Panc1 (cell line): ENCODE results near the gene SGCA. TPM values are rescaled to one million over a fixed set of nuclear protein-coding genes. Genes with fewer than 3 reads are reported as not detected.

Experiments
- ATAC-seq: fragments of 200-7000 bp; cut with Tn5 transposase; 2 replicates; pipeline ENCODE4 v1.9.1; 2020; ENCODE audit warnings: mild to moderate bottlenecking, moderate library complexity
- BruUV-seq: library from RNA; stranded (reverse); fragments of 400-500 nt; replicated peaks from 2 replicates; lab custom pipeline; 2021; lab: Mats Ljungman, UMichigan
- CTCF ChIA-PET: fragments of 300-600 bp; sonication (Branson Sonifier 250); formaldehyde crosslinking; loops from one replicate; lab custom pipeline; 2022; ENCODE audit warnings: antibody characterized with exemption; lab: Charles Lee
- POLR2A ChIA-PET: fragments of 300-600 bp; sonication (Branson Sonifier 250); formaldehyde crosslinking; loops from one replicate; lab custom pipeline; 2022; ENCODE audit warnings: antibody characterized with exemption; lab: Charles Lee
- DNase-seq: peaks from one replicate; pipeline ENCODE4 v3.0.0-alpha.2; 2010; ENCODE audit warnings: low read depth, low spot score
- H3K27ac ChIP-seq: 2 replicates; pipeline ENCODE4 v1.5.1; 2011; ENCODE audit warnings: mild to moderate bottlenecking, low read length, inconsistent platforms
- H3K27me3 ChIP-seq: fragments of 200-500 bp; sonication (Bioruptor generic); 2 replicates; pipeline ENCODE4 v1.6.0; 2014; ENCODE audit warnings: low read length, inconsistent platforms; ENCODE audit not compliant: control insufficient read depth, insufficient read depth
- H3K36me3 ChIP-seq: fragments of 200-500 bp; sonication (Bioruptor generic); 2 replicates; pipeline ENCODE4 v1.5.1; 2014; ENCODE audit warnings: inconsistent platforms, mild to moderate bottlenecking, low read length, moderate library complexity; ENCODE audit not compliant: control insufficient read depth, insufficient read depth
- H3K4me1 ChIP-seq: 2 replicates; pipeline ENCODE4 v1.5.1; 2011; ENCODE audit warnings: inconsistent platforms, mild to moderate bottlenecking, low read length, moderate library complexity; ENCODE audit not compliant: control insufficient read depth, insufficient read depth
- H3K4me3 ChIP-seq, 2 experiments: 2 replicates each; pipeline ENCODE4 v1.5.1; 2011 to 2012; ENCODE audit warnings: low read depth in 2 of 2, low read length in 2 of 2, mild to moderate bottlenecking in 2 of 2, inconsistent platforms in 1 of 2, moderate library complexity in 1 of 2
- H3K9me3 ChIP-seq: fragments of 200-500 bp; sonication (Bioruptor generic); 2 replicates; pipeline ENCODE4 v1.5.1; 2014; ENCODE audit warnings: low read depth, mild to moderate bottlenecking, inconsistent platforms, low read length, moderate library complexity; ENCODE audit not compliant: control insufficient read depth, insufficient read depth
- CTCF ChIP-seq: fragments of 450-650 bp; IDR thresholded peaks from 2 replicates; pipeline ENCODE4 v1.5.1; 2017; ENCODE audit warnings: mild to moderate bottlenecking
- POLR2AphosphoS5 ChIP-seq: IDR thresholded peaks from 2 replicates; pipeline ENCODE4 v1.6.1; 2012; ENCODE audit warnings: mild to moderate bottlenecking, low read depth, low read length, moderate library complexity
- REST ChIP-seq, 2 experiments: IDR thresholded peaks; 2 replicates each; pipeline ENCODE4 v1.6.1; 2011 to 2012; ENCODE audit warnings: low read depth in 2 of 2, control low read depth in 1 of 2, low read length in 1 of 2, mild to moderate bottlenecking in 1 of 2, moderate library complexity in 1 of 2; ENCODE audit not compliant: insufficient read depth in 1 of 2
- SIN3A ChIP-seq: IDR thresholded peaks from 2 replicates; pipeline ENCODE4 v1.6.1; 2012; ENCODE audit warnings: low read depth, mild to moderate bottlenecking, low read length, moderate library complexity, borderline replicate concordance; ENCODE audit not compliant: insufficient read depth
- TCF7L2 ChIP-seq: IDR thresholded peaks from 2 replicates; pipeline ENCODE4 v1.6.1; 2011; ENCODE audit warnings: mild to moderate bottlenecking, low read depth, low read length, inconsistent platforms
- in situ Hi-C: cut with HindIII; loops from 2 replicates; pipeline ENCODE4 v1.10.0; 2016; ENCODE audit warnings: low sequenced_read_pairs, low pct_unique_long_range_greater_than_20kb
- intact Hi-C: fragments of 100-400 bp; cut with micrococcal nuclease; formaldehyde crosslinking; loops from one replicate; pipeline ENCODE4 v1.10.0; 2022; ENCODE audit not compliant: unreplicated experiment
- total RNA-seq: library from RNA; stranded (reverse); gene quantifications from one replicate; pipeline ENCODE4 v1.2.1, GENCODE V29; 2021; ENCODE audit not compliant: unreplicated experiment

Gene SGCA
- total RNA-seq, 1 experiment from 2014 or later, result not detected

GRCh38 chr17:50120475-50121253 lies 45.1 kb upstream of the SGCA start:
- Histone ChIP-seq H3K36me3 (no peaks in the 10 kb centered on the region), H3K4me1 (peaks cover 6% of the 10 kb centered on the region; the same call in 1 of the 2 replicates), H3K4me3 (no peak overlapping the region), H3K27me3 (no peaks in the 10 kb centered on the region), H3K9me3 (no peaks in the 10 kb centered on the region), H3K27ac (no peak overlapping the region)
- intact Hi-C loops, result no loop called here
- in situ Hi-C loops, result no loop called here
- no peak for ATAC-seq
- ChIA-PET CTCF (no interaction called here), POLR2A (interaction anchor here (0.7 kb wide), 1 partner anchor 20 kb away, joined by 9 read pairs; no protein-coding TSS in a partner anchor)
- no peak for DNase-seq
- TF ChIP-seq REST (IDR thresholded peaks at IDR 0.05; ENCODE audit: insufficient read depth in 1 of 2, low read depth in 2 of 2, low read length in 1 of 2), result no peak
- no peak for TF ChIP-seq TCF7L2
- no peak for TF ChIP-seq POLR2AphosphoS5
- TF ChIP-seq SIN3A, result no peak
- TF ChIP-seq CTCF, result no peak
- no TSS peak for BruUV-seq

- no peak overlapping the region for H3K4me3 ChIP-seq
- ChIA-PET CTCF (interaction anchor here (0.7 kb wide), 1 partner anchor 8 kb away, joined by 3 read pairs; no protein-coding TSS in a partner anchor), POLR2A (interaction anchor here (0.5 to 0.8 kb wide), 3 partner anchors 8 to 175 kb away, joined by 3 to 7 read pairs (median 4); no protein-coding TSS in a partner anchor)
- TF ChIP-seq SIN3A (no peak), REST (IDR thresholded peaks at IDR 0.05; ENCODE audit: insufficient read depth in 1 of 2, low read depth in 2 of 2, low read length in 1 of 2) (no peak), POLR2AphosphoS5 (no peak), CTCF (no peak)
- intact Hi-C loops (no loop called here), in situ Hi-C loops (no loop called here)
- peaks cover 6% of the 10 kb centered on the region; the same call in 1 of the 2 replicates for H3K4me1 ChIP-seq
- no peak for ATAC-seq
- BruUV-seq, result no TSS peak
- DNase-seq, result no peak
- no peaks in the 10 kb centered on the region for H3K9me3 ChIP-seq
- no peaks in the 10 kb centered on the region for H3K27me3 ChIP-seq
- H3K36me3 ChIP-seq, result no peaks in the 10 kb centered on the region
- H3K27ac ChIP-seq, result no peak overlapping the region
Observed at GRCh38 chr17:50122945-50123344, 42.9 kb upstream of the SGCA start.
